IMR-90 (cell line): ENCODE results near the gene SPRED3. TPM values are rescaled to one million over a fixed set of nuclear protein-coding genes. Genes with fewer than 3 reads are reported as not detected.
A peak's percentile ranks its signal among the peaks of the same experiment; 100 is the strongest.

Experiments used
- ATAC-seq: fragments of 200-7000 bp; cut with Tn5 transposase; 2 replicates; pipeline ENCODE4 v1.9.1; 2020; ENCODE audit warnings: low read depth, mild to moderate bottlenecking, moderate library complexity
- BruUV-seq: library from RNA; stranded (reverse); fragments of 400-500 nt; replicated peaks from 2 replicates; lab custom pipeline; 2021; lab: Mats Ljungman, UMichigan
- CTCF ChIA-PET: fragments of 300-600 bp; formaldehyde crosslinking; extraction: SDS; loops from one replicate; lab custom pipeline; 2021; ENCODE audit warnings: antibody characterized with exemption; lab: Yijun Ruan, JAX
- POLR2A ChIA-PET: fragments of 300-600 bp; sonication (Branson Sonifier 250); formaldehyde crosslinking; loops from one replicate; lab custom pipeline; 2022; ENCODE audit warnings: antibody characterized with exemption; ENCODE audit not compliant: unreplicated experiment; lab: Charles Lee
- DNase-seq: peaks from one replicate; pipeline ENCODE4 v3.0.0; 2013
- H2AFZ ChIP-seq: replicated peaks from 2 replicates; pipeline ENCODE3; 2013; ENCODE audit warnings: low read length, mild to moderate bottlenecking; ENCODE audit not compliant: poor library complexity
- H2AK5ac ChIP-seq: 2 replicates; pipeline ENCODE4 v1.6.1; 2013; ENCODE audit warnings: low read depth, low read length, inconsistent platforms
- H2AK9ac ChIP-seq: replicated peaks from 2 replicates; pipeline ENCODE3; 2013; ENCODE audit warnings: mild to moderate bottlenecking, low read depth, low read length, moderate library complexity; ENCODE audit not compliant: poor library complexity
- H2BK120ac ChIP-seq: 2 replicates; pipeline ENCODE4 v1.6.1; 2013; ENCODE audit warnings: low read depth, low read length, inconsistent platforms
- H2BK15ac ChIP-seq: 3 replicates; pipeline ENCODE4 v1.6.1; 2013; ENCODE audit warnings: low read depth, low read length, inconsistent platforms
- H2BK20ac ChIP-seq: 2 replicates; pipeline ENCODE4 v1.6.1; 2013; ENCODE audit warnings: low read depth, mild to moderate bottlenecking, inconsistent platforms, low read length, moderate library complexity
- H2BK5ac ChIP-seq: 2 replicates; pipeline ENCODE4 v1.6.1; 2013; ENCODE audit warnings: mild to moderate bottlenecking, low read depth, low read length, inconsistent platforms; ENCODE audit not compliant: poor library complexity, severe bottlenecking
- H3K14ac ChIP-seq: replicated peaks from 2 replicates; pipeline ENCODE4 v1.6.1; 2013; ENCODE audit warnings: low read depth, low read length, inconsistent platforms
- H3K18ac ChIP-seq: 2 replicates; pipeline ENCODE4 v1.6.1; 2013; ENCODE audit warnings: low read depth, low read length, control low read depth
- H3K23ac ChIP-seq: 2 replicates; pipeline ENCODE4 v1.6.1; 2013; ENCODE audit warnings: low read depth, low read length, inconsistent platforms
- H3K27ac ChIP-seq: 2 replicates; pipeline ENCODE4 v1.5.1; 2013; ENCODE audit warnings: mild to moderate bottlenecking, control low read depth, low read length; ENCODE audit not compliant: insufficient read depth
- H3K27me3 ChIP-seq: 2 replicates; pipeline ENCODE4 v1.6.1; 2013; ENCODE audit warnings: low read length; ENCODE audit not compliant: control insufficient read depth, insufficient read depth
- H3K36me3 ChIP-seq: 2 replicates; pipeline ENCODE4 v1.6.1; 2013; ENCODE audit warnings: low read length, mixed read lengths; ENCODE audit not compliant: control insufficient read depth, insufficient read depth
- H3K4ac ChIP-seq: 2 replicates; pipeline ENCODE4 v1.6.1; 2013; ENCODE audit warnings: low read depth, low read length, inconsistent platforms
- H3K4me1 ChIP-seq: 2 replicates; pipeline ENCODE4 v1.6.1; 2013; ENCODE audit warnings: low read length, mixed read lengths; ENCODE audit not compliant: control insufficient read depth, insufficient read depth
- H3K4me2 ChIP-seq: 2 replicates; pipeline ENCODE4 v1.6.1; 2013; ENCODE audit warnings: low read depth, mild to moderate bottlenecking, control low read depth, low read length, moderate library complexity
- H3K4me3 ChIP-seq: 2 replicates; pipeline ENCODE4 v1.5.1; 2013; ENCODE audit warnings: low read depth, mild to moderate bottlenecking, control low read depth, low read length, moderate library complexity; ENCODE audit not compliant: insufficient read depth
- H3K56ac ChIP-seq: 2 replicates; pipeline ENCODE4 v1.6.1; 2013; ENCODE audit warnings: low read length, inconsistent platforms; ENCODE audit not compliant: insufficient read depth; ENCODE audit errors: extremely low read depth
- H3K79me1 ChIP-seq, 2 experiments: 2 replicates each; pipeline ENCODE4 v1.6.1; 2013; ENCODE audit warnings: low read length in 2 of 2, inconsistent platforms in 1 of 2, low read depth in 1 of 2
- H3K9ac ChIP-seq: 2 replicates; pipeline ENCODE4 v1.6.1; 2013; ENCODE audit warnings: low read depth, low read length, control low read depth
- H3K9me1 ChIP-seq: 2 replicates; pipeline ENCODE4 v1.6.1; 2013; ENCODE audit warnings: low read length, inconsistent platforms; ENCODE audit not compliant: insufficient read depth
- H3K9me3 ChIP-seq: 2 replicates; pipeline ENCODE4 v1.6.1; 2013; ENCODE audit warnings: low read length; ENCODE audit not compliant: control insufficient read depth, insufficient read depth
- H4K20me1 ChIP-seq: 2 replicates; pipeline ENCODE4 v1.6.1; 2013; ENCODE audit warnings: low read length, inconsistent platforms; ENCODE audit not compliant: insufficient read depth
- H4K5ac ChIP-seq: 2 replicates; pipeline ENCODE4 v1.6.1; 2013; ENCODE audit warnings: mild to moderate bottlenecking, low read depth, low read length, control low read depth
- H4K8ac ChIP-seq, 2 experiments: 2 replicates each; pipeline ENCODE4 v1.6.1; 2013; ENCODE audit warnings: low read depth in 2 of 2, low read length in 2 of 2, control low read depth in 1 of 2, inconsistent platforms in 1 of 2
- H4K91ac ChIP-seq: 2 replicates; pipeline ENCODE4 v1.6.1; 2013; ENCODE audit warnings: low read depth, low read length, inconsistent platforms; ENCODE audit not compliant: insufficient read depth
- CEBPB ChIP-seq: IDR thresholded peaks from 2 replicates; pipeline ENCODE4 v1.6.1; 2012; ENCODE audit warnings: low read depth, low read length, improper control_type of control experiment
- NFE2L2 ChIP-seq: fragments of 150-350 bp; IDR thresholded peaks from 2 replicates; pipeline ENCODE4 v1.6.1; 2016; ENCODE audit warnings: low read depth, mild to moderate bottlenecking, low read length
- WGBS, 2 experiments: methylation state at CpG; one replicate each; pipeline versions ENCODE4 v1.1.5 to v1.1.7; 2013; ENCODE audit warnings: missing lambda C conversion rate in 2 of 2; ENCODE audit not compliant: insufficient read length in 1 of 2; ENCODE audit errors: extremely low coverage in 2 of 2; 5-methylcytosine and 5-hydroxymethylcytosine counted together
- dilution Hi-C: fragments of 300-500 bp; cut with HindIII; formaldehyde crosslinking; loops from one replicate; pipeline ENCODE4 v1.14.3; 2018; ENCODE audit warnings: low sequenced_read_pairs; ENCODE audit not compliant: unreplicated experiment
- in situ Hi-C: fragments of 300-500 bp; cut with MboI; formaldehyde crosslinking; loops from 3 replicates; pipeline ENCODE4 v1.14.3; 2019; ENCODE audit warnings: low sequenced_read_pairs, inconsistent platforms, mixed read lengths
- intact Hi-C: fragments of 100-400 bp; cut with micrococcal nuclease; formaldehyde crosslinking; loops from 2 replicates; pipeline ENCODE4 v1.10.0; 2022
- polyA plus RNA-seq, 3 experiments: library from polyadenylated mRNA; depleted of rRNA; stranded (reverse); fragments of >200 nt; gene quantifications; 2 replicates each; pipeline ENCODE4 v1.2.3, GENCODE V29; 2012; ENCODE audit warnings: low replicate concordance in 1 of 3
- total RNA-seq: library from RNA; depleted of rRNA; stranded (reverse); fragments of >200 nt; gene quantifications from 2 replicates; pipeline ENCODE4 v1.2.3, GENCODE V29; 2012

The SPRED3 gene
- total and polyA plus RNA-seq, 2 of the 4 experiments (the other 2 are of a cell fraction): 0.90 to 7.9 TPM

DNA sequence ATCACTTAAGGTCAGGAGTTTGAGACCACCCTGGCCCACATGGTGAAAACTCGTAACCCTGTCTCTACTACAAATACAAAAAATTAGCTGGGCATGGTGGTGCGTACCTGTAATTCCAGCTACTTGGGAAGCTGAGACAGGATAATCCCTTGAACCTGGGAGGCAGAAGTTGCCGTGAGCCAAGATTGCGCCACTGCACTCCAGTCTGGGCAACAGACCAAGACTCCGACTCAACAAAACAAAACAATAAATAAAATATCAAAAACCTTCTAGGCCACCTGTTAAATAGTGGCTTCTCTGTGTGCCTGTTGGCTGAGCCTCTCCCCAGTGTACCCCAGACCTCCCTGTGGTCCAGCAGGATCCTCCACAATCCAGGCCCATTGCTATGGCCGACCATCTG lies 17.4 kb upstream of the SPRED3 start:
- no peak overlapping the region for H4K5ac ChIP-seq
- BruUV-seq: no TSS peak
- CTCF ChIA-PET: no interaction called here

More for the DNA sequence above, 17.4 kb upstream of the SPRED3 start:
- H3K4me3 ChIP-seq: no peak overlapping the region
- ATAC-seq (no peak), DNase-seq (no peak)
- peak; percentile 53 for TF ChIP-seq CEBPB
- TF ChIP-seq NFE2L2: no peak
- H3K36me3 ChIP-seq: peaks cover under 1% of the 10 kb centered on the region; the same call in 1 of the 2 replicates
- peaks cover 23% of the 10 kb centered on the region for H3K27me3 ChIP-seq
- intact Hi-C loops: no loop called here
- 67% methylated on average over 2 of the region's 6 CpGs; no CpG with 5 or more reads in 1 of the 2 experiments for WGBS, 2 experiments
- no peak overlapping the region for H2AFZ ChIP-seq
- H3K4ac ChIP-seq: no peak overlapping the region
- H3K27ac ChIP-seq: no peak overlapping the region
- dilution Hi-C loops: no loop called here
- no peak overlapping the region for H2BK5ac ChIP-seq
- no peak overlapping the region for H2BK20ac ChIP-seq
- no peak overlapping the region for H2AK5ac ChIP-seq
- no peak overlapping the region for H3K9ac ChIP-seq
- no peak overlapping the region for H4K8ac ChIP-seq
- H3K9me1 ChIP-seq: peaks cover 5% of the 10 kb centered on the region
- H2BK15ac ChIP-seq: no peak overlapping the region
- H3K79me1 ChIP-seq: peaks cover 4 to 14% of the 10 kb centered on the region in 2 experiments; a peak in 3 of 4 replicates
- no peak overlapping the region for H2AK9ac ChIP-seq
- H3K4me1 ChIP-seq: peaks cover under 1% of the 10 kb centered on the region; the same call in 1 of the 2 replicates
- POLR2A ChIA-PET: no interaction called here
- H4K91ac ChIP-seq: no peak overlapping the region
- no peak overlapping the region for H3K23ac ChIP-seq
- in situ Hi-C loops: no loop called here
- no peak overlapping the region for H3K56ac ChIP-seq
- H2BK120ac ChIP-seq: no peak overlapping the region
- H3K4me2 ChIP-seq: no peak overlapping the region
- no peak overlapping the region for H3K18ac ChIP-seq
- H3K9me3 ChIP-seq: no peaks in the 10 kb centered on the region
- H3K14ac ChIP-seq: no peak overlapping the region
- peaks cover 10% of the 10 kb centered on the region for H4K20me1 ChIP-seq
